Neural crest cell (in vitro differentiated cells): Measurements from ENCODE around the gene MIEF1. TPM values are rescaled to one million over a fixed set of nuclear protein-coding genes. Genes with fewer than 3 reads are reported as not detected.

Experiments
- DNase-seq: peaks from one replicate; pipeline ENCODE4 v3.0.0; 2021; ENCODE audit warnings: low read depth, mixed read lengths, low spot score
- H3K27ac Mint-ChIP-seq: one replicate; pipeline ENCODE4 v1.8.0; 2021; ENCODE audit warnings: mild to moderate bottlenecking, mixed read lengths; ENCODE audit not compliant: unreplicated experiment
- H3K27me3 Mint-ChIP-seq: 2 replicates; pipeline ENCODE4 v1.8.0; 2021; ENCODE audit warnings: low read depth, mild to moderate bottlenecking, mixed read lengths
- H3K36me3 Mint-ChIP-seq: 2 replicates; pipeline ENCODE4 v1.8.0; 2021; ENCODE audit warnings: low read depth, mild to moderate bottlenecking, mixed read lengths
- H3K4me1 Mint-ChIP-seq: 2 replicates; pipeline ENCODE4 v1.8.0; 2021; ENCODE audit warnings: mixed read lengths
- H3K4me3 Mint-ChIP-seq: one replicate; pipeline ENCODE4 v1.8.0; 2021; ENCODE audit warnings: mild to moderate bottlenecking, mixed read lengths
- H3K9me3 Mint-ChIP-seq: 2 replicates; pipeline ENCODE4 v1.8.0; 2021; ENCODE audit warnings: mixed read lengths
- total RNA-seq: library from RNA; stranded (reverse); gene quantifications from 2 replicates; pipeline ENCODE4 v1.2.1, GENCODE V29; 2021
- TF ChIP-seq, protein P1 (sequence below): fragments of 200-600 bp; sonication (generic); conservative IDR thresholded peaks from 2 replicates; pipeline ENCODE4 v1.5.0; 2021; ENCODE audit warnings: antibody characterized with exemption, mild to moderate bottlenecking

Gene MIEF1
- total RNA-seq, 1 donor from 2014 or later: 45.0 TPM

DNA sequence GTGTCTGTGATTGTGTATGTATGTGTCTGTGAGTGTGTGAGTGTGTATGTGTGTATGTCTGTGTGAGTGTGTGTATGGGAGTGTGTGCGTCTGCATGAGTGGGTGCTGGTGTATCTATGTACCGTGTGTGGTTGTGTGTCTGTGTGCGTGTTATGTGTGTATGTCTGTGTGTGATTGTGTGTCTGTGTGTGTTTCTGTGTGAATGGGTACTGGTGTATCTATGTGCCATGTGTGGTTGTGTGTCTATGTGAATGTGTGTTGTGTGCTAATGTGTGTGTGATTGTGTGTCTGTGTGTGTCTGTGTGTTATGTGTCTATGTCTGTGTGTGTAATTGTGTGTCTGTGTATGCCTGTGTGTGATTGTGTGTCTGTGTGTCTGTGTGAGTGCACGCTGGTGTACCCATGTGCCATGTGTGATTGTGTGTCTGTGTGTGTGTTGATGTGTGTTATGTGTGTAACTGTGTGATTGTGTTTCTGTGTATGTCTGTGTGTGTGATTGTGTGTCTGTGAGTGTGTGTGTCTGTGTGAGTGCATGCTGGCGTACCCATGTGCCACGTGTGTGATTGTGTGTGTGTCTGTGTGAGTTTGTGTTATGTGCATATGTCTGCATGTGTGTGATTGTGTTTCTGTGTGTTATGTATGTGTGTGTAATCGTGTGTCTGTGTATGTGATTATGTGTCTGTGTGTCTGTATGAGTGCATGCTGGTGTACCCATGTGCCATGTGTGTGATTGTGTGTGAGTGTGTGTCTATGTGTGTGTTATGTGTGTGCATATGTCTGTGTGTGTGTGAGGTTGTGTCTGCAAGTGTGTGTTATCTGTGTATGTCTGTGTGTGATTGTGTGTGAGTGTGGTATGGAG is 61.7 kb downstream of the MIEF1 start:
- H3K36me3 Mint-ChIP-seq: no peaks in the 10 kb centered on the region
- H3K27ac Mint-ChIP-seq: no peak overlapping the region
- H3K27me3 Mint-ChIP-seq: peaks cover 33% of the 10 kb centered on the region
- TF ChIP-seq, protein P1, sequence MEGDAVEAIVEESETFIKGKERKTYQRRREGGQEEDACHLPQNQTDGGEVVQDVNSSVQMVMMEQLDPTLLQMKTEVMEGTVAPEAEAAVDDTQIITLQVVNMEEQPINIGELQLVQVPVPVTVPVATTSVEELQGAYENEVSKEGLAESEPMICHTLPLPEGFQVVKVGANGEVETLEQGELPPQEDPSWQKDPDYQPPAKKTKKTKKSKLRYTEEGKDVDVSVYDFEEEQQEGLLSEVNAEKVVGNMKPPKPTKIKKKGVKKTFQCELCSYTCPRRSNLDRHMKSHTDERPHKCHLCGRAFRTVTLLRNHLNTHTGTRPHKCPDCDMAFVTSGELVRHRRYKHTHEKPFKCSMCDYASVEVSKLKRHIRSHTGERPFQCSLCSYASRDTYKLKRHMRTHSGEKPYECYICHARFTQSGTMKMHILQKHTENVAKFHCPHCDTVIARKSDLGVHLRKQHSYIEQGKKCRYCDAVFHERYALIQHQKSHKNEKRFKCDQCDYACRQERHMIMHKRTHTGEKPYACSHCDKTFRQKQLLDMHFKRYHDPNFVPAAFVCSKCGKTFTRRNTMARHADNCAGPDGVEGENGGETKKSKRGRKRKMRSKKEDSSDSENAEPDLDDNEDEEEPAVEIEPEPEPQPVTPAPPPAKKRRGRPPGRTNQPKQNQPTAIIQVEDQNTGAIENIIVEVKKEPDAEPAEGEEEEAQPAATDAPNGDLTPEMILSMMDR: no peak
- no peak for DNase-seq
- no peak overlapping the region for H3K4me3 Mint-ChIP-seq
- peaks cover 7% of the 10 kb centered on the region for H3K9me3 Mint-ChIP-seq
- no peaks in the 10 kb centered on the region for H3K4me1 Mint-ChIP-seq

DNA sequence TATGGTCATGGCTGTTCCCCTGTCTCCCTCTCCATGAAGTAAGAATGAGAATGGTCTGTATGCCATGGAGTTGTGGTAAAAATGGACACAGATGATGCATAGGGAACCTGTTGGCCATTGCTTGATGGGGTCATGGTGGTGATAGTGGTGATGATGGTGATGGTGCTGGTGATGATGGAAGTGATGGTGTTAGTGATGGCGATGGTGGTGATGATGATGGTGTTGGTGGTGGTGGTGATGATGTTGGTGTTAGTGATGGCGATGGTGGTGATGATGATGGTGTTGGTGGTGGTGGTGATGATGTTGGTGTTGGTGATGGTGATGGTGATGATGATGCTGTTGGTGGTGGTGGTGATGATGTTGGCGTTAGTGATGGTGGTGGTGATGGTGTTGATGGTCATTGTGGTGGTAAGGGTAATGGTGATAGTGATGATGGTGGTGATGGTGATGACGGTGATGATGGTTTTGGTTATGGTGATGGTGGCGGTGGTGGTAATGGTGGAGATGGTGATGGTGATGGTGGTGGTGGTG is 63.4 kb downstream of the MIEF1 start:
- Mint-ChIP-seq H3K27me3 (peaks cover 16% of the 10 kb centered on the region), H3K9me3 (peaks cover 7% of the 10 kb centered on the region), H3K4me1 (no peaks in the 10 kb centered on the region), H3K27ac (no peak overlapping the region), H3K4me3 (no peak overlapping the region), H3K36me3 (no peaks in the 10 kb centered on the region)
- TF ChIP-seq, protein P1: no peak
- no peak for DNase-seq

DNA sequence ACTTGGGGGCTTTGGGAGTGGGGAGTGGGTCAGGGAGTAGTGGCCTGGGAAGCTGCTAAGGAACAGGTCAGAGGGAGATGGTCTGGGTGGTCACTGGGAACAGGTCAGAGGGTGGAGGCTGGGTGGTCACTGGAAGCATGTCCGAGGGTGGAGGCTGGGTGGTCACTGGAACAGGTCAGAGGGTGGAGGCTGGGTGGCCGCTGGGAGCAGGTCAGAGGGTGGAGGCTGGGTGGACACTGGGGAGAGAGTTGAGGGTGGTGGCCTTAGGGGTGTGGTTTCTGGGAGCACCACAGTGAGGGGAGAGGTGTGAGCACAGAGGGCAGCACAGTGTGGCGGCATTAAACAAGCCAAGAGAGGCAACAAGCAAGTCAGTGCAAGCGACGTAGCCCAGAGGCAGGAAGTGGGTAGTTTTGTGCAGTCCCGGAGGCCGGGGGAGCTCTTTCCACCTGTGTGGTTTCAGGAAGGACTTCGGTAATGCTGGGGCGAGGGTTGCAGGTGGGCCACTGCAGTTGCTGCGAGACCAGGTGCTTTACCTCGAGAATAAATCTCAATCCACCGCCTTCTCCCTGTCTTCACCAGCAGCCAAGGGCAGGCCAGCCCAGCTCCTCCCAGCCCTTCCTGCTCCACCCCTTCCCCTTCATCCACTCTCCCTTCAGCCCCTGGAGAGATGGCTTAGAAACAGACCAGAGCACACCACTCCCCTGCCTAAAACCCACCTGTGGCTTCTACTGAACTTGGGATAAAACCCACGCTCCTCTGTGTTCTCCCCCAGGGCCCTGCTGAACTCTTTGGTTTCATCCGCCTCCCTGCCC is 65.3 kb downstream of the MIEF1 start:
- no peaks in the 10 kb centered on the region for H3K4me1 Mint-ChIP-seq
- no peak overlapping the region for H3K27ac Mint-ChIP-seq
- TF ChIP-seq, protein P1: no peak
- H3K9me3 Mint-ChIP-seq: peaks cover 7% of the 10 kb centered on the region
- no peak overlapping the region for H3K4me3 Mint-ChIP-seq
- no peak for DNase-seq
- no peaks in the 10 kb centered on the region for H3K36me3 Mint-ChIP-seq
- no peaks in the 10 kb centered on the region for H3K27me3 Mint-ChIP-seq

Other genes starting within 250 kb of the MIEF1 start
- 2,294 and 2,333 TPM in 2 replicates for gene RPL3, start 182.7 kb upstream of the MIEF1 start, total RNA-seq
- 30.0 and 30.4 TPM in 2 replicates for gene SYNGR1, start 152.3 kb upstream of the MIEF1 start, total RNA-seq
- gene TAB1, start 102.5 kb upstream of the MIEF1 start, total RNA-seq: 33.8 and 38.3 TPM in 2 replicates
- gene MGAT3, start 45.3 kb upstream of the MIEF1 start, total RNA-seq: 20.3 and 23.5 TPM in 2 replicates
- gene ATF4, start 18.3 kb downstream of the MIEF1 start, total RNA-seq: 363 and 364 TPM in 2 replicates
- 67.5 and 72.6 TPM in 2 replicates for gene RPS19BP1, start 30.5 kb downstream of the MIEF1 start, total RNA-seq
- 0.07 TPM in 2 replicates for gene CACNA1I, start 68.5 kb downstream of the MIEF1 start, total RNA-seq